Body of pancreas (tissue), 4 donors: ENCODE measurements around the gene RBM19. TPM values are rescaled to one million over a fixed set of nuclear protein-coding genes. Genes with fewer than 3 reads are reported as not detected.

ENCODE experiments used
- ATAC-seq: fragments of 150-250 bp; one replicate; pipeline ENCODE4 v1.9.1; 2016
- DNase-seq, 4 donors: peaks; one replicate each; pipeline ENCODE4 v3.0.0-alpha.2; 2019
- H3K27ac ChIP-seq, 4 donors: fragments of 200-600 bp; sonication (generic); 1 replicate in 3 of 4; 2 replicates in 1 of 4; pipeline versions ENCODE4 v1.5.1 to v1.6.1; 2016 to 2019; ENCODE audit warnings: mild to moderate bottlenecking in 1 of 4, mixed read lengths in 1 of 4, moderate library complexity in 1 of 4
- H3K27me3 ChIP-seq, 2 donors: fragments of 200-600 bp; sonication (generic); one replicate each; pipeline ENCODE4 v1.6.0; 2016; ENCODE audit warnings: mild to moderate bottlenecking in 1 of 2
- H3K36me3 ChIP-seq, 2 donors: fragments of 200-600 bp; sonication (generic); replicated peaks in 1 of 2; 2 replicates each; pipeline ENCODE4 v1.5.1; 2016; ENCODE audit warnings: low read depth in 2 of 2; ENCODE audit not compliant: insufficient read depth in 1 of 2
- H3K4me1 ChIP-seq: fragments of 200-600 bp; sonication (generic); one replicate; pipeline ENCODE4 v1.6.0; 2016
- H3K4me3 ChIP-seq, 2 donors: fragments of 200-600 bp; sonication (generic); 1 replicate in 1 of 2; 2 replicates in 1 of 2; pipeline ENCODE4 v1.5.1; 2016 to 2019
- H3K9me3 ChIP-seq, 3 donors: fragments of 200-600 bp; sonication (generic); 1 replicate in 2 of 3; 2 replicates in 1 of 3; pipeline ENCODE4 v1.5.1; 2016
- POLR2A ChIP-seq, 3 donors: fragments of 450-650 bp; IDR thresholded peaks; one replicate each; pipeline ENCODE4 v1.6.1; 2016; ENCODE audit warnings: antibody characterized with exemption in 3 of 3, mild to moderate bottlenecking in 2 of 3
- WGBS, 2 donors: methylation state at CpG; one replicate each; pipeline ENCODE4 v1.1.5; 2017; 5-methylcytosine and 5-hydroxymethylcytosine counted together
- intact Hi-C: fragments of 100-400 bp; cut with DNase I; formaldehyde crosslinking; loops from one replicate; pipeline ENCODE4 v1.15.1; 2023
- total RNA-seq, 2 donors: library from RNA; depleted of rRNA; stranded (reverse); fragments of >200 nt; gene quantifications; one replicate each; pipeline ENCODE4 v1.1.0, GENCODE V29; 2016
- TF ChIP-seq, protein P1 (sequence below), 7 experiments: fragments of 450-650 bp in 4 of 7; fragments of 200-600 bp in 3 of 7; sonication (generic) in 3 of 7; IDR thresholded peaks; one replicate each; pipeline ENCODE4 v1.5.1; 2016 to 2019; ENCODE audit warnings: antibody characterized with exemption in 7 of 7

Gene RBM19
- total RNA-seq, 2 donors from 2014 or later = 18.4 to 36.3 TPM

GRCh38 chr12:113935459-113935858 lies 30.7 kb downstream of the RBM19 start:
- no peak for DNase-seq
- H3K36me3 ChIP-seq = peaks cover 4 to 28% of the 10 kb centered on the region in 2 donors
- no peak for TF ChIP-seq POLR2A (IDR thresholded peaks at IDR 0.05)
- TF ChIP-seq, protein P1, sequence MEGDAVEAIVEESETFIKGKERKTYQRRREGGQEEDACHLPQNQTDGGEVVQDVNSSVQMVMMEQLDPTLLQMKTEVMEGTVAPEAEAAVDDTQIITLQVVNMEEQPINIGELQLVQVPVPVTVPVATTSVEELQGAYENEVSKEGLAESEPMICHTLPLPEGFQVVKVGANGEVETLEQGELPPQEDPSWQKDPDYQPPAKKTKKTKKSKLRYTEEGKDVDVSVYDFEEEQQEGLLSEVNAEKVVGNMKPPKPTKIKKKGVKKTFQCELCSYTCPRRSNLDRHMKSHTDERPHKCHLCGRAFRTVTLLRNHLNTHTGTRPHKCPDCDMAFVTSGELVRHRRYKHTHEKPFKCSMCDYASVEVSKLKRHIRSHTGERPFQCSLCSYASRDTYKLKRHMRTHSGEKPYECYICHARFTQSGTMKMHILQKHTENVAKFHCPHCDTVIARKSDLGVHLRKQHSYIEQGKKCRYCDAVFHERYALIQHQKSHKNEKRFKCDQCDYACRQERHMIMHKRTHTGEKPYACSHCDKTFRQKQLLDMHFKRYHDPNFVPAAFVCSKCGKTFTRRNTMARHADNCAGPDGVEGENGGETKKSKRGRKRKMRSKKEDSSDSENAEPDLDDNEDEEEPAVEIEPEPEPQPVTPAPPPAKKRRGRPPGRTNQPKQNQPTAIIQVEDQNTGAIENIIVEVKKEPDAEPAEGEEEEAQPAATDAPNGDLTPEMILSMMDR (IDR thresholded peaks at IDR 0.05) = no peak
- H3K27ac ChIP-seq = no peak overlapping the region
- intact Hi-C loops = no loop called here
- H3K9me3 ChIP-seq = no peaks in the 10 kb centered on the region
- no peaks in the 10 kb centered on the region for H3K4me1 ChIP-seq
- no peak for ATAC-seq
- H3K27me3 ChIP-seq = no peaks in the 10 kb centered on the region
- H3K4me3 ChIP-seq = no peak overlapping the region
- 69 to 70% methylated on average over 6 of the region's 6 CpGs for WGBS, 2 donors

DNA sequence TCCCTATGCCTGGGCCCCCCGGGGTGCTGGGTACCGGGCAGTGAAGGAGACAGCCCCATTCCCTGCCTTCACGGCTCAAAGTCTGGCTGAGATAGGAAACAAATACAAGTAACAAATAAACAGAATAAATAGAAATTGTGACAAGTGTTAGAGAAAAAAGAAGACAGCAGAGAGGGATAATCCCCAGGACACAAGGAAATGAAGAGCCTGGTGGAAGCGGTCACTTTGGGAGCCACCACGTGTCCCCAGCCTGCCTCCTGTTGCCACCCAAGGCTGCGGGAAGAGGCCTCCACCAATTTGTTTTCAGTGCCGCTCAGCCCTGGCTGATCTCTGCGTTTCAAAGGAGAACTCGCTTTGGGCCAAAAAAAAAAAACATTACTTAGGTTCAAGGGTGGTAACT lies 31.2 kb downstream of the RBM19 start:
- no peak for DNase-seq
- Histone ChIP-seq H3K9me3 (no peaks in the 10 kb centered on the region), H3K27ac (no peak overlapping the region), H3K4me3 (no peak overlapping the region), H3K36me3 (peaks cover 3 to 25% of the 10 kb centered on the region in 2 donors), H3K4me1 (no peaks in the 10 kb centered on the region), H3K27me3 (no peaks in the 10 kb centered on the region)
- no peak for ATAC-seq
- intact Hi-C loops = no loop called here
- 83 to 84% methylated on average over 9 of the region's 9 CpGs for WGBS, 2 donors
- TF ChIP-seq POLR2A (IDR thresholded peaks at IDR 0.05) = no peak
- TF ChIP-seq, protein P1 (IDR thresholded peaks at IDR 0.05) = no peak

- Histone ChIP-seq H3K9me3 (no peaks in the 10 kb centered on the region), H3K4me1 (no peaks in the 10 kb centered on the region), H3K27ac (no peak overlapping the region), H3K36me3 (peaks cover 0 to 21% of the 10 kb centered on the region in 2 donors), H3K4me3 (no peak overlapping the region), H3K27me3 (no peaks in the 10 kb centered on the region)
- intact Hi-C loops = no loop called here
- ATAC-seq = no peak
- 83 to 84% methylated on average over 13 to 14 of the region's 14 CpGs for WGBS, 2 donors
- no peak for TF ChIP-seq POLR2A (IDR thresholded peaks at IDR 0.05)
- TF ChIP-seq, protein P1 (IDR thresholded peaks at IDR 0.05) = no peak
- DNase-seq = no peak
Measured at GRCh38 chr12:113934060-113934814, 31.9 kb downstream of the RBM19 start.

GRCh38 chr12:113933201-113933786 lies 32.8 kb downstream of the RBM19 start:
- Histone ChIP-seq H3K9me3 (no peaks in the 10 kb centered on the region), H3K4me3 (no peak overlapping the region), H3K27ac (no peak overlapping the region), H3K4me1 (no peaks in the 10 kb centered on the region), H3K27me3 (no peaks in the 10 kb centered on the region), H3K36me3 (peaks cover 0 to 15% of the 10 kb centered on the region in 2 donors)
- WGBS, 2 donors = 84% methylated on average over 18 of the region's 18 CpGs
- TF ChIP-seq POLR2A (IDR thresholded peaks at IDR 0.05) = no peak
- TF ChIP-seq, protein P1 (IDR thresholded peaks at IDR 0.05) = no peak
- DNase-seq (no peak), ATAC-seq (no peak)
- intact Hi-C loops = no loop called here
